Measurements from ENCODE around the gene MED12.
"Not testable (repeated sequence)": the region's sequence is repeated elsewhere in the genome, so short reads cannot be mapped to it uniquely, and the experiment has no call there.

MED12 gene

GRCh38 chrX:71166461-71166860 lies 48.1 kb downstream of the MED12 start:
- no peak for DNase-seq

- no peak for DNase-seq
These were observed 48.8 kb downstream of the MED12 start for GRCh38 chrX:71167031-71167781.

GRCh38 chrX:71168134-71168533 lies 49.7 kb downstream of the MED12 start:
- no peak for DNase-seq

- no peak for DNase-seq
These were observed 51.2 kb downstream of the MED12 start for GRCh38 chrX:71169586-71169985.

- no peak for DNase-seq
These were observed 52.3 kb downstream of the MED12 start for GRCh38 chrX:71170660-71171059.

GRCh38 chrX:71171110-71171801 lies 52.9 kb downstream of the MED12 start:
- DNase-seq, result no peak

GRCh38 chrX:71173440-71173839 lies 55.0 kb downstream of the MED12 start:
- DNase-seq, result no peak

GRCh38 chrX:71174795-71175194 lies 56.4 kb downstream of the MED12 start:
- DNase-seq, result no peak

GRCh38 chrX:71175531-71175930 lies 57.1 kb downstream of the MED12 start:
- DNase-seq, result no peak

- no peak for DNase-seq
These were observed 58.9 kb downstream of the MED12 start for GRCh38 chrX:71177327-71177726.

GRCh38 chrX:71178908-71179307 lies 60.5 kb downstream of the MED12 start:
- DNase-seq, result peak; percentile 16

- not testable (repeated sequence) for DNase-seq
These were observed 62.3 kb downstream of the MED12 start for GRCh38 chrX:71180579-71181265.

- DNase-seq, result no peak
These were observed 63.1 kb downstream of the MED12 start for GRCh38 chrX:71181558-71181909.

GRCh38 chrX:71181910-71182799 lies 63.8 kb downstream of the MED12 start:
- DNase-seq, result no peak

GRCh38 chrX:71182871-71183270 lies 64.5 kb downstream of the MED12 start:
- DNase-seq, result no peak

- DNase-seq, result no peak
These were observed 64.9 kb downstream of the MED12 start for GRCh38 chrX:71183341-71183740.

- no peak for DNase-seq
These were observed 65.7 kb downstream of the MED12 start for GRCh38 chrX:71184092-71184491.

- no peak for DNase-seq
These were observed 66.6 kb downstream of the MED12 start for GRCh38 chrX:71184803-71185495.

- no peak for DNase-seq
These were observed 72.9 kb downstream of the MED12 start for GRCh38 chrX:71191248-71191647.

Data from NCI-H1694 treated with DMSO at 0.1 percent for 48 hours (cell line).